HepG2 (cell line): ENCODE results near the gene KCND1. TPM values are rescaled to one million over a fixed set of nuclear protein-coding genes. Genes with fewer than 3 reads are reported as not detected.

Experiments used
- BRD4 ChIP-seq: sonication (generic); formaldehyde crosslinking; IDR thresholded peaks from 2 replicates; pipeline ENCODE4 v1.4.0; 2020; ENCODE audit warnings: missing genetic modification reagents
- ETV6 ChIP-seq: sonication (generic); formaldehyde crosslinking; conservative IDR thresholded peaks from 2 replicates; pipeline ENCODE4 v1.4.0; 2020; ENCODE audit warnings: missing genetic modification reagents
- MAFG ChIP-seq: sonication (generic); formaldehyde crosslinking; IDR thresholded peaks from 2 replicates; pipeline ENCODE4 v1.5.1; 2020; ENCODE audit warnings: mild to moderate bottlenecking, missing genetic modification reagents
- NCOA2 ChIP-seq: sonication (generic); formaldehyde crosslinking; IDR thresholded peaks from 2 replicates; pipeline ENCODE4 v1.8.0; 2022; ENCODE audit warnings: inconsistent platforms
- PHB2 ChIP-seq: fragments of 450-650 bp; IDR thresholded peaks from 2 replicates; pipeline ENCODE4 v1.6.1; 2018; ENCODE audit not compliant: partially characterized antibody
- ZBTB40 ChIP-seq, 2 experiments: fragments of 450-650 bp in 1 of 2; sonication (generic) in 1 of 2; formaldehyde crosslinking in 1 of 2; IDR thresholded peaks; 2 replicates each; pipeline versions ENCODE4 v1.6.1 to v1.8.0; 2016 to 2022; ENCODE audit warnings: antibody characterized with exemption in 1 of 2, mild to moderate bottlenecking in 1 of 2, missing genetic modification reagents in 1 of 2
- ZBTB7A ChIP-seq: sonication (generic); formaldehyde crosslinking; IDR thresholded peaks from 2 replicates; pipeline ENCODE4 v1.8.0; 2022; ENCODE audit warnings: mild to moderate bottlenecking, missing genetic modification reagents
- ZNF614 ChIP-seq: IDR thresholded peaks from 2 replicates; pipeline ENCODE4 v1.6.1; 2018; ENCODE audit warnings: missing biosample characterization, missing genetic modification reagents, inconsistent platforms, borderline replicate concordance
- ZNF644 ChIP-seq: IDR thresholded peaks from 2 replicates; pipeline ENCODE4 v1.6.1; 2016; ENCODE audit warnings: low read depth
- polyA plus RNA-seq, 8 experiments: library from polyadenylated mRNA; depleted of rRNA in 3 of 8; stranded (reverse) in 7 of 8; unstranded in 1 of 8; fragments of >200 nt; fragmentation: Illumina TruSeq in 4 of 8; extraction: Trizol in 4 of 8; gene quantifications; 2 replicates each; pipeline versions ENCODE4 v1.2.1 to v1.2.3, GENCODE V29; 2011 to 2016; ENCODE audit warnings: low read depth in 4 of 8, missing spikeins in 1 of 8, mixed read lengths in 1 of 8; ENCODE audit not compliant: insufficient read depth in 1 of 8
- total RNA-seq, 5 experiments: library from RNA; depleted of rRNA; stranded (reverse); fragments of >200 nt; fragmentation: Illumina TruSeq; extraction: Trizol; gene quantifications; 2 replicates each; pipeline ENCODE4 v1.2.3, GENCODE V29; 2016; ENCODE audit warnings: low read depth in 1 of 5
- TF ChIP-seq, protein P1 (sequence below): sonication (generic); formaldehyde crosslinking; IDR thresholded peaks from 2 replicates; pipeline ENCODE4 v1.8.0; 2022; ENCODE audit warnings: mild to moderate bottlenecking, missing genetic modification reagents; ENCODE audit not compliant: insufficient replicate concordance
- TF ChIP-seq, protein P2 (sequence below): sonication (generic); formaldehyde crosslinking; IDR thresholded peaks from 2 replicates; pipeline ENCODE4 v1.5.0; 2020; ENCODE audit warnings: missing genetic modification reagents
- TF ChIP-seq, protein P3 (sequence below): sonication (generic); formaldehyde crosslinking; IDR thresholded peaks from 2 replicates; pipeline ENCODE4 v1.5.1; 2020; ENCODE audit warnings: mild to moderate bottlenecking, missing genetic modification reagents

Gene KCND1
- total and polyA plus RNA-seq, 2 of the 13 experiments (the other 11 are each of a cell fraction or from before 2014, with no cell fraction given), result 0.07 to 0.30 TPM

DNA sequence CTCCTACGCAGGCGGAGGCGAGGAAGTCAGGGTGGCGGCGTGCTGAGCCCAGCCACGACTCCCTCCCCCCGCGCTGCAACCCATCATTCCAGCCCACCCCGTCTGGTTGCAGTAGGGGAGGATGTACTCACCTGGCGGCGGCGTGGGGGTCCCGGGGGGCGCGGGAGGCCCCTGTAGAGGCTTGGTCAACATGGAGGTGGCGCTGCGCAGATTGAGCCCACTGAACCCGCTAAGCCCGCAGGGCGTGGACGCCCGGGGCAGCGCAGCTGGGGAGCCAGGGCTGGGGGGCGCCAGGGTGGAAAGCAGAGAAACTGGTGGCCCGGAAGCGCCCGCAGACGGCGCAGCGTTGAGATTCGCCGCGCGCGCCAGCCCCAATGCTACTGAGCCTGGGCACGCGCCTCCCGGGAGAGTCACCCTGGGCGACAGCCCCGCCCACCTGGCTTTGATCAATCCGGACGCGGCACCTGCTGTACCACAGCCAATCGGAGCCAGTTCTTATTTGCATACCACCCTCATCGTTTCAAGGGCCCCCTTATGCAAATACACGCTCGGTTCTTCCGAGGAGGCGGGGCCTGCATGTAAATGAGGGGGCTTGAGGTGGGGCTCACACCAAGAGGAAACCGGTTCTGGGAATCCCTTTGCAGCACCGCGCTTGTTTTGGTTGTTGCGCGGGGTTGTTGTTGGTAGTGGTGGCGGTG, 52.9 kb downstream of the KCND1 start, which contains the start of gene PIM2 (continued):
- TF ChIP-seq, protein P1, sequence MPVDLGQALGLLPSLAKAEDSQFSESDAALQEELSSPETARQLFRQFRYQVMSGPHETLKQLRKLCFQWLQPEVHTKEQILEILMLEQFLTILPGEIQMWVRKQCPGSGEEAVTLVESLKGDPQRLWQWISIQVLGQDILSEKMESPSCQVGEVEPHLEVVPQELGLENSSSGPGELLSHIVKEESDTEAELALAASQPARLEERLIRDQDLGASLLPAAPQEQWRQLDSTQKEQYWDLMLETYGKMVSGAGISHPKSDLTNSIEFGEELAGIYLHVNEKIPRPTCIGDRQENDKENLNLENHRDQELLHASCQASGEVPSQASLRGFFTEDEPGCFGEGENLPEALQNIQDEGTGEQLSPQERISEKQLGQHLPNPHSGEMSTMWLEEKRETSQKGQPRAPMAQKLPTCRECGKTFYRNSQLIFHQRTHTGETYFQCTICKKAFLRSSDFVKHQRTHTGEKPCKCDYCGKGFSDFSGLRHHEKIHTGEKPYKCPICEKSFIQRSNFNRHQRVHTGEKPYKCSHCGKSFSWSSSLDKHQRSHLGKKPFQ (CRISPR knock-in tag), result no peak
- TF ChIP-seq ZBTB40 (IDR thresholded peaks at IDR 0.05) (no peak), ZBTB40 (CRISPR knock-in tag; IDR thresholded peaks at IDR 0.05) (no peak), PHB2 (no peak), BRD4 (CRISPR knock-in tag) (no peak), ZNF614 (no peak), ZNF644 (CRISPR knock-in tag) (no peak), NCOA2 (no peak), MAFG (CRISPR knock-in tag) (no peak), ETV6 (no peak), ZBTB7A (CRISPR knock-in tag) (no peak)
- TF ChIP-seq, protein P2, sequence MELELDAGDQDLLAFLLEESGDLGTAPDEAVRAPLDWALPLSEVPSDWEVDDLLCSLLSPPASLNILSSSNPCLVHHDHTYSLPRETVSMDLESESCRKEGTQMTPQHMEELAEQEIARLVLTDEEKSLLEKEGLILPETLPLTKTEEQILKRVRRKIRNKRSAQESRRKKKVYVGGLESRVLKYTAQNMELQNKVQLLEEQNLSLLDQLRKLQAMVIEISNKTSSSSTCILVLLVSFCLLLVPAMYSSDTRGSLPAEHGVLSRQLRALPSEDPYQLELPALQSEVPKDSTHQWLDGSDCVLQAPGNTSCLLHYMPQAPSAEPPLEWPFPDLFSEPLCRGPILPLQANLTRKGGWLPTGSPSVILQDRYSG (CRISPR knock-in tag), result no peak
- TF ChIP-seq, protein P3, sequence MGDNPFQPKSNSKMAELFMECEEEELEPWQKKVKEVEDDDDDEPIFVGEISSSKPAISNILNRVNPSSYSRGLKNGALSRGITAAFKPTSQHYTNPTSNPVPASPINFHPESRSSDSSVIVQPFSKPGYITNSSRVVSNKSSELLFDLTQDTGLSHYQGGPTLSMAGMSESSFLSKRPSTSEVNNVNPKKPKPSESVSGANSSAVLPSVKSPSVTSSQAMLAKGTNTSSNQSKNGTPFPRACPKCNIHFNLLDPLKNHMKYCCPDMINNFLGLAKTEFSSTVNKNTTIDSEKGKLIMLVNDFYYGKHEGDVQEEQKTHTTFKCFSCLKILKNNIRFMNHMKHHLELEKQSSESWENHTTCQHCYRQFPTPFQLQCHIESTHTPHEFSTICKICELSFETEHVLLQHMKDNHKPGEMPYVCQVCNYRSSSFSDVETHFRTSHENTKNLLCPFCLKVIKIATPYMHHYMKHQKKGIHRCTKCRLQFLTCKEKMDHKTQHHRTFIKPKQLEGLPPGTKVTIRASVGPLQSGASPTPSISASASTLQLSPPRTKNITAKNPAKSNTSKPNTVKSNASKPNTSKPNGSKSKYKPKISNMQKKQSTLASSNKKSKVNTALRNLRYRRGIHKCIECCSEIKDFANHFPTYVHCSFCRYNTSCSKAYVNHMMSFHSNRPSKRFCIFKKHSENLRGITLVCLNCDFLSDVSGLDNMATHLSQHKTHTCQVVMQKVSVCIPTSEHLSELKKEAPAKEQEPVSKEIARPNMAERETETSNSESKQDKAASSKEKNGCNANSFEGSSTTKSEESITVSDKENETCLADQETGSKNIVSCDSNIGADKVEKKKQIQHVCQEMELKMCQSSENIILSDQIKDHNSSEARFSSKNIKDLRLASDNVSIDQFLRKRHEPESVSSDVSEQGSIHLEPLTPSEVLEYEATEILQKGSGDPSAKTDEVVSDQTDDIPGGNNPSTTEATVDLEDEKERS (CRISPR knock-in tag), result no peak
